ENCODE results near the gene GREB1. TPM values are rescaled to one million over a fixed set of nuclear protein-coding genes. Genes with fewer than 3 reads are reported as not detected.

GREB1 gene
- total and polyA plus RNA-seq, 2 experiments from 2014 or later = 12.0 to 35.0 TPM

- Histone ChIP-seq H3K4me3 (no peak overlapping the region), H2AFZ (no peak overlapping the region), H3K4me1 (ENCODE audit: insufficient read depth) (no peaks in the 10 kb centered on the region), H4K20me1 (replicated peaks; ENCODE audit: insufficient read depth) (no peaks in the 10 kb centered on the region; the same call in 1 of the 2 replicates), H3K27me3 (ENCODE audit: insufficient read depth) (no peaks in the 10 kb centered on the region), H3F3A (replicated peaks; ENCODE audit: low read depth) (no peaks in the 10 kb centered on the region), H3K4me2 (no peak overlapping the region), H3K36me3 (ENCODE audit: insufficient read depth) (peaks cover 16% of the 10 kb centered on the region), H3K27ac (ENCODE audit: low read depth) (no peak overlapping the region), H3K9me2 (ENCODE audit: insufficient read depth) (no peaks in the 10 kb centered on the region), H3K79me2 (replicated peaks; ENCODE audit: insufficient read depth) (no peaks in the 10 kb centered on the region)
- H3K27me3 Mint-ChIP-seq (ENCODE audit: insufficient read depth, low read depth, poor library complexity) = peaks cover 7% of the 10 kb centered on the region
- peaks cover 5% of the 10 kb centered on the region; the same call in 2 of the 3 replicates for H3K4me1 Mint-ChIP-seq
- DNase-seq (ENCODE audit: low spot score) = no peak
- H3K36me3 Mint-ChIP-seq (ENCODE audit: low read depth) = peaks cover 54% of the 10 kb centered on the region
- TF ChIP-seq REST (IDR thresholded peaks at IDR 0.05; ENCODE audit: unreplicated experiment) = no peak
- TF ChIP-seq ZNF114 (CRISPR knock-in tag; IDR thresholded peaks at IDR 0.05) = no peak
- no peak for TF ChIP-seq CTCF (conservative IDR thresholded peaks at IDR 0.05; ENCODE audit: low read depth in 2 of 2)
- TF ChIP-seq POLR2AphosphoS5 (IDR thresholded peaks at IDR 0.05; ENCODE audit: low read depth) = no peak
- no peak for TF ChIP-seq NANOG (IDR thresholded peaks at IDR 0.05; ENCODE audit: borderline replicate concordance)
- no peak for TF ChIP-seq EZH2 (IDR thresholded peaks at IDR 0.05; ENCODE audit: low read depth, unreplicated experiment)
- TF ChIP-seq ZNF462 (CRISPR knock-in tag; IDR thresholded peaks at IDR 0.05) = no peak
- no peak for TF ChIP-seq CREB1 (CRISPR knock-in tag; IDR thresholded peaks at IDR 0.05; ENCODE audit: low read depth)
- TF ChIP-seq STAT1 (IDR thresholded peaks at IDR 0.05; ENCODE audit: unreplicated experiment) = no peak
- TF ChIP-seq EZH2phosphoT487 (IDR thresholded peaks at IDR 0.05; ENCODE audit: unreplicated experiment) = no peak
- TF ChIP-seq ZNF331 (CRISPR knock-in tag; IDR thresholded peaks at IDR 0.05; ENCODE audit: low read depth) = no peak
- TF ChIP-seq ETS1 (IDR thresholded peaks at IDR 0.05) = no peak
- no peak for TF ChIP-seq JUNB (IDR thresholded peaks at IDR 0.05; ENCODE audit: unreplicated experiment)
- no peak for ATAC-seq
- no peak overlapping the region for H3K4me3 Mint-ChIP-seq
- no peak overlapping the region for H3K27ac Mint-ChIP-seq
- no peaks in the 10 kb centered on the region for H3K9me3 Mint-ChIP-seq
Observed at GRCh38 chr2:11633923-11634478, 100.2 kb downstream of the GREB1 start.
